Hepatocyte (in vitro differentiated cells): Measurements from ENCODE around the gene CFAP92. TPM values are rescaled to one million over a fixed set of nuclear protein-coding genes. Genes with fewer than 3 reads are reported as not detected.

Experiments
- DNase-seq: peaks from one replicate; pipeline ENCODE4 v3.0.0-alpha.2; 2016; ENCODE audit warnings: low spot score
- H2AFZ ChIP-seq: fragments of 200-600 bp; sonication (generic); 2 replicates; pipeline ENCODE4 v1.6.0; 2016; ENCODE audit warnings: antibody characterized with exemption, mild to moderate bottlenecking
- H3K27ac ChIP-seq: fragments of 200-600 bp; sonication (generic); 2 replicates; pipeline ENCODE4 v1.5.1; 2016; ENCODE audit warnings: mild to moderate bottlenecking
- H3K27me3 ChIP-seq: fragments of 200-600 bp; sonication (generic); 2 replicates; pipeline ENCODE4 v1.6.1; 2016
- H3K36me3 ChIP-seq: fragments of 200-600 bp; sonication (generic); replicated peaks from 2 replicates; pipeline ENCODE4 v1.5.1; 2016; ENCODE audit warnings: low read depth; ENCODE audit not compliant: insufficient read depth
- H3K4me1 ChIP-seq: fragments of 200-600 bp; sonication (generic); 2 replicates; pipeline ENCODE4 v1.5.1; 2016; ENCODE audit warnings: mild to moderate bottlenecking, moderate library complexity; ENCODE audit not compliant: insufficient read depth
- H3K4me2 ChIP-seq: fragments of 200-600 bp; sonication (generic); 2 replicates; pipeline ENCODE4 v1.6.0; 2016
- H3K4me3 ChIP-seq: fragments of 200-600 bp; sonication (generic); 2 replicates; pipeline ENCODE4 v1.5.1; 2016; ENCODE audit warnings: mild to moderate bottlenecking
- H3K79me2 ChIP-seq: fragments of 200-600 bp; sonication (generic); 2 replicates; pipeline ENCODE4 v1.6.0; 2017; ENCODE audit warnings: mild to moderate bottlenecking
- H3K9me2 ChIP-seq: fragments of 200-600 bp; sonication (generic); replicated peaks from 2 replicates; pipeline ENCODE4 v1.6.0; 2017; ENCODE audit warnings: mild to moderate bottlenecking; ENCODE audit not compliant: insufficient read depth
- H3K9me3 ChIP-seq: fragments of 200-600 bp; sonication (generic); 2 replicates; pipeline ENCODE4 v1.5.1; 2016; ENCODE audit warnings: low read depth, mild to moderate bottlenecking
- H4K20me1 ChIP-seq: fragments of 200-600 bp; sonication (generic); 2 replicates; pipeline ENCODE4 v1.6.0; 2016; ENCODE audit warnings: mild to moderate bottlenecking; ENCODE audit not compliant: insufficient read depth, poor library complexity, severe bottlenecking
- EZH2 ChIP-seq: fragments of 200-600 bp; sonication (generic); IDR thresholded peaks from 2 replicates; pipeline ENCODE4 v1.6.1; 2016; ENCODE audit warnings: antibody characterized with exemption, mild to moderate bottlenecking, borderline replicate concordance
- EZH2phosphoT487 ChIP-seq: fragments of 200-600 bp; sonication (generic); IDR thresholded peaks from one replicate; pipeline ENCODE4 v1.6.1; 2018; ENCODE audit warnings: antibody characterized with exemption, mild to moderate bottlenecking, low read depth, moderate library complexity; ENCODE audit not compliant: unreplicated experiment, severe bottlenecking
- WGBS: methylation state at CpG from one replicate; pipeline ENCODE4 v1.1.6; 2016; ENCODE audit warnings: low lambda C conversion rate; ENCODE audit errors: missing lambda C conversion rate; 5-methylcytosine and 5-hydroxymethylcytosine counted together
- polyA plus RNA-seq: library from polyadenylated mRNA; unstranded; fragments of >200 nt; fragmentation: Nextera tagmentation; extraction: Ambion mirVana; gene quantifications from 2 replicates; pipeline ENCODE4 v1.2.1, GENCODE V29; 2016
- total RNA-seq: library from RNA; depleted of rRNA; stranded (reverse); fragments of >200 nt; gene quantifications from 2 replicates; pipeline ENCODE4 v1.2.3, GENCODE V29; 2014
- TF ChIP-seq, protein P1 (sequence below): fragments of 200-600 bp; sonication (generic); IDR thresholded peaks from 2 replicates; pipeline ENCODE4 v1.5.1; 2016; ENCODE audit warnings: antibody characterized with exemption, mild to moderate bottlenecking; ENCODE audit not compliant: poor library complexity

Gene CFAP92
- total and polyA plus RNA-seq, 2 experiments from 2014 or later = 0.17 to 0.35 TPM

DNA sequence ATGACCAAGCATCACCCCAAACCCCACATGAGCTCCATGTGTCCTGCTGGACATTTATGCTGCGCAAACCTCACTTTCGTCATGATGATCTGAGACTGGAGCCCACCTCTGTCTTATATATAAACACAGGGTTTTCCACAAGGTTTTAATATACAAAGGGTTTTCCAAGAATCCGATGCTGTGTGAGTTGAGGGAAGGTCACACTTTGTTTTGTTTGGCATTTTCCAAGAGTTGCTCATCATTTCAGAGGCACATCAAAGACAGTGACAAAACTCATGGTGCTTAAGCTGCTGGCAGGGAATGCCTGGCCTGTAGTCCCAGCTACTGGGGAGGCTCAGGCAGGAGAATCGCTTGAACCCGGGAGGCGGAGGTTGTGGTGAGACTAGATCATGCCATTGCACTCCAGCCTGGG lies 27.3 kb upstream of the CFAP92 start:
- no peak overlapping the region for H3K4me2 ChIP-seq

DNA sequence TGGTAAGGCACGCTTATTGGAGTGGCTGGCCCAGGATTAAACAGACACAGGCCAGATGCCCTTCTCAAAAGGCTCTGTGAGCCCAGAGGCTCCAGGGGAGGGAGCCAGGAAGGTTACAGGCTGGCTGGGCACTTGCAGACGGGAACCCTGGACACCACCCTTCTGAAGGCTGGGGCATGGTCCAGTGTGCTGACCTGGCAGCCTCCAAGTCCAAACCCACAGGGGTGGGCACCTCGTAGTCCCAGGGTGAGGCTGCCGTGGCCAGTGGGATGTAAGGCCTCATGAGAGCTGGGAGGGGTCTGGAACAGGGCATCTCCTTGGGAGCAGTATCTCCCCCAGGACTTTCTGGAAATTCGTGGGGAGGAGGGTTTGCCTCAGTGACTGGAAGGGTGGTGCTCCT lies 26.8 kb upstream of the CFAP92 start:
- Histone ChIP-seq H3K4me1 (peaks cover 6% of the 10 kb centered on the region), H3K79me2 (no peaks in the 10 kb centered on the region), H4K20me1 (no peaks in the 10 kb centered on the region), H3K9me3 (no peaks in the 10 kb centered on the region), H3K27me3 (no peaks in the 10 kb centered on the region), H3K4me3 (no peak overlapping the region), H3K4me2 (no peak overlapping the region), H3K9me2 (no peaks in the 10 kb centered on the region), H3K36me3 (no peaks in the 10 kb centered on the region), H2AFZ (no peak overlapping the region), H3K27ac (no peak overlapping the region)
- DNase-seq = no peak
- TF ChIP-seq EZH2phosphoT487 (no peak), EZH2 (no peak)
- TF ChIP-seq, protein P1, sequence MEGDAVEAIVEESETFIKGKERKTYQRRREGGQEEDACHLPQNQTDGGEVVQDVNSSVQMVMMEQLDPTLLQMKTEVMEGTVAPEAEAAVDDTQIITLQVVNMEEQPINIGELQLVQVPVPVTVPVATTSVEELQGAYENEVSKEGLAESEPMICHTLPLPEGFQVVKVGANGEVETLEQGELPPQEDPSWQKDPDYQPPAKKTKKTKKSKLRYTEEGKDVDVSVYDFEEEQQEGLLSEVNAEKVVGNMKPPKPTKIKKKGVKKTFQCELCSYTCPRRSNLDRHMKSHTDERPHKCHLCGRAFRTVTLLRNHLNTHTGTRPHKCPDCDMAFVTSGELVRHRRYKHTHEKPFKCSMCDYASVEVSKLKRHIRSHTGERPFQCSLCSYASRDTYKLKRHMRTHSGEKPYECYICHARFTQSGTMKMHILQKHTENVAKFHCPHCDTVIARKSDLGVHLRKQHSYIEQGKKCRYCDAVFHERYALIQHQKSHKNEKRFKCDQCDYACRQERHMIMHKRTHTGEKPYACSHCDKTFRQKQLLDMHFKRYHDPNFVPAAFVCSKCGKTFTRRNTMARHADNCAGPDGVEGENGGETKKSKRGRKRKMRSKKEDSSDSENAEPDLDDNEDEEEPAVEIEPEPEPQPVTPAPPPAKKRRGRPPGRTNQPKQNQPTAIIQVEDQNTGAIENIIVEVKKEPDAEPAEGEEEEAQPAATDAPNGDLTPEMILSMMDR = no peak
- 86% methylated on average over 5 of the region's 5 CpGs for WGBS

More for the DNA sequence above, 27.3 kb upstream of the CFAP92 start:
- Histone ChIP-seq H3K9me3 (no peaks in the 10 kb centered on the region), H3K27ac (no peak overlapping the region), H3K27me3 (no peaks in the 10 kb centered on the region), H3K79me2 (no peaks in the 10 kb centered on the region), H3K4me3 (no peak overlapping the region), H3K36me3 (no peaks in the 10 kb centered on the region), H3K9me2 (no peaks in the 10 kb centered on the region), H3K4me1 (peaks cover 3% of the 10 kb centered on the region), H2AFZ (no peak overlapping the region), H4K20me1 (no peaks in the 10 kb centered on the region)
- no peak for DNase-seq
- TF ChIP-seq, protein P1 = no peak
- TF ChIP-seq EZH2phosphoT487 (no peak), EZH2 (no peak)
- WGBS = 76% methylated on average over 6 of the region's 6 CpGs

DNA sequence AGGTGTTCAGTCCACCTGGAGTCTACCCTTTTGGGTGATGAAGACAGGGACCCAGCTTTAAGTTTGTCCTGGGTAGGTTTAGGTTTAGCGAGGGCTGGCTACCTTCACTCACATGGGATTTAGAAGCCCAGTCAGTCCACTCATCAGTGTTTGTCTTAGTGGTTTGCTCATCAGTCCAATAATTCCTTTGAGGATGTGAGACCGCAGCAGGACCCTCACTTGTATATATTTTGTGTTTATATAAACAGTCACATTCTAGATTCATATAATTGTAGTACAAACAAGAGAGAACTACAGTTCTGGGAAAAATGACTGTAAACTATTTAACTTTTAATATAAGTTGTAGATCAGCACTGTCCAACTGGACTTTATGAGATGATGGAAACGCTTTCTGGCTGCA lies 25.4 kb upstream of the CFAP92 start:
- no peak for DNase-seq
- H4K20me1 ChIP-seq = no peaks in the 10 kb centered on the region
- H3K9me2 ChIP-seq = no peaks in the 10 kb centered on the region
- H3K9me3 ChIP-seq = no peaks in the 10 kb centered on the region
- no peak overlapping the region for H3K4me3 ChIP-seq
- peaks cover 6% of the 10 kb centered on the region for H3K4me1 ChIP-seq
- no peaks in the 10 kb centered on the region for H3K36me3 ChIP-seq
- no peak overlapping the region for H3K4me2 ChIP-seq
- 73% methylated on average over 3 of the region's 3 CpGs for WGBS
- H3K27ac ChIP-seq = no peak overlapping the region
- no peak overlapping the region for H2AFZ ChIP-seq
- no peaks in the 10 kb centered on the region for H3K27me3 ChIP-seq
- TF ChIP-seq EZH2phosphoT487 = no peak
- no peak for TF ChIP-seq EZH2
- TF ChIP-seq, protein P1 = no peak
- H3K79me2 ChIP-seq = no peaks in the 10 kb centered on the region

DNA sequence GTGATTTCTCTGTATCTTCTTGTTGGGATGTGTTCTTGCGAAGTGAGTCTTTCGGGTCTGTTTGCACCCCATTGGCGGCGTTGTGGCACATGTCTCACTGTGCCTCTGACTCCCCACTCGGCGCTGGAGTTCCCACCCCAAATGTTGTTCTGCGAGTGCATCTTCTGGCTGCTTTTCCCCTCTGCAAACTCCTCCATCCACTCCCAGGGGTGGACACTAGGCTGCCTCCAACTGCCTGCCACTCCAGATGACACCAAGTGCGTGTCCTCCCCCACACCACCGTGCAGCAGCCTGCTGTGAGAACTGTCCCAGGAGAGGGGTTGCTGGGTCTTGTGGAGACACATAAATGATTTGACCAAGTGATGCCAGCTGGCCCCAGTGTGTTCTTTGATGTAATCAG lies 24.9 kb upstream of the CFAP92 start:
- Histone ChIP-seq H3K36me3 (no peaks in the 10 kb centered on the region), H3K27me3 (no peaks in the 10 kb centered on the region), H3K4me1 (peaks cover 6% of the 10 kb centered on the region), H4K20me1 (no peaks in the 10 kb centered on the region), H3K4me2 (no peak overlapping the region), H3K27ac (no peak overlapping the region), H3K9me3 (no peaks in the 10 kb centered on the region), H3K79me2 (no peaks in the 10 kb centered on the region), H3K9me2 (no peaks in the 10 kb centered on the region), H2AFZ (no peak overlapping the region), H3K4me3 (no peak overlapping the region)
- TF ChIP-seq EZH2phosphoT487 = no peak
- TF ChIP-seq EZH2 = no peak
- TF ChIP-seq, protein P1 = no peak
- DNase-seq = no peak
- WGBS = 82% methylated on average over 9 of the region's 9 CpGs
